HG03196 (cell line): ENCODE results near the gene EFCAB6.

Source experiments
- ATAC-seq: cut with Tn5 transposase; IDR thresholded peaks from one replicate; pipeline ENCODE4 v1.9.1; 2021; ENCODE audit not compliant: unreplicated experiment

The EFCAB6 gene

DNA sequence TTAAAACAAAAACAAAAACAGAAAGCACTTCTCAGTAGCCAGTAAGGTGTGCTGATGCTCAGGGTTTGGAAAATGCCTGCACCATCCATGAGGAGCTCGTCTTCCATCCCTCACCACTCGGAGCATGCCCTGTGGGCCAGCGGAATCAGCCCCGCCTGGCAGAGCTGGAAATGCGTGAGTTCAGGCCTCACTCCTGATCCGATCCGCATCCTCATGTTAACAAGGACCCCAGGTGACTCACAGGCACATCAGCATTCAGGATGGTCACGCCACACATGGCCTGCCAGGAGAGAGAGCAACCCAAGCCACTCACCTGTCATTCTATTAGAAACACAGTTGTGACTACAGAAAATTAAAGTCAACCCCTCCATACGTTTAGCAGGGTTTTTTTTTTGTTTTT, 211.8 kb downstream of the EFCAB6 start:
- ATAC-seq = no peak

DNA sequence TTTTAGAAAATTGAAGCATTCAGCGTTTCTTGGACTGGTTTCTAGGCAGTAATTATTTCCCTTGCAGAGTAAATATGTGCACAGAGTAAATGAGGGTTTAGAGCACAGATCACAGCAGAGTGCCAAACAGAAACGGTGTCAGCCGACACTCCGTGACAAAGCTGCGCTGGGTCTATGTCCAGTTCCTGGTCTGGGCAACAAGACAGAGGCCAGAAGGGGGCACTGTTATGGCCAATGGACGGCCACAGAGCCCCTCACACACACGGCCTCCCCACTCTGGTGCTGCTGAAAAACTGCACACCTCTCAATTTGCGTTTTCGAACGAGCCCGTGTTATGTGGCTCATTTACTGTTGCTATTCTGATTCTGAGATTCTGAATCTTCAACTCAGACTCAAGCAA, 219.6 kb downstream of the EFCAB6 start:
- ATAC-seq = no peak

- ATAC-seq = no peak
Measured at GRCh38 chr22:43591380-43591779, 220.7 kb downstream of the EFCAB6 start.

GRCh38 chr22:43587574-43587973, 224.5 kb downstream of the EFCAB6 start:
- no peak for ATAC-seq

- ATAC-seq = no peak
Measured at GRCh38 chr22:43583501-43583900, 228.6 kb downstream of the EFCAB6 start.

DNA sequence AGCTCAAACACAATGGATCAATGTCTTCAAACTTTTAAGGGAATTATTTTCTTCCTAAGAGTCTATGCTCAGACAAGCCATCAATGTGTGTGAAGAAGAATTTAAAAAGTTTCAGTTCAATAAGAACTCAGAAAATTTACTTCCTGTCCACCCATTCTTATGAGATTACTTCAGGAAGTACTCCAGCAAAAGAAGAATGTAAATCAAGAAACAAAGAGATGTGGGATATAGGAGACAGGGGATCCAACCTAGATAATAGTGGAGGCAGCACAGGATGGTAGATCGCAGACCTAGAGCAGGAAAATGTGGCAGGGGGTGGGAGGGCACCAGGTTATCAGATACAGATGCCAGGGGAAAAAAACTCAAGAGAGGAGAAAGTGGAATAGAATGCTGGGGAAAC, 229.7 kb downstream of the EFCAB6 start:
- no peak for ATAC-seq

DNA sequence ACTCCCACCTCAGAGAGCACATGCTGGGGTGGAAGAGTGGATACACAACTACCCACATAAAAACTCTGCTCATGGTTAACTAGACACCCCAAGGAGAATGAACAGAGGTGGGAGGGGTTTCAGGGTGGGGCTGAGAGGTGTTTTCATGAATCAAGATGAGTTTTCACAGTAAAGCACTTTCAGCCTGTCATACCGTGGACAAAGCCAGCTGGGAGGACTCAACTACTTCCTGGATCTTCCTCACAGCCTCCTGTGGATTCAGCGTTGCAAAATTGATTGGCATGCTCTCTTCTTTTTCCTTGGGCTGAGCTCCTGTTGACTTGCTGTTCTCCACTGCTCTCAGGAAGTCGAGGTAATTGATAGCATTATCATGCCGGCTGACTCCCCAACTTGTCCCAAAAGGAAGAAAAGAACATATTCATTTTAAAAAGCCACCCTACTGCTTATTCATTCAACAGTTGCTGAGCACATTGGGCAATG, 231.8 kb downstream of the EFCAB6 start:
- no peak for ATAC-seq

DNA sequence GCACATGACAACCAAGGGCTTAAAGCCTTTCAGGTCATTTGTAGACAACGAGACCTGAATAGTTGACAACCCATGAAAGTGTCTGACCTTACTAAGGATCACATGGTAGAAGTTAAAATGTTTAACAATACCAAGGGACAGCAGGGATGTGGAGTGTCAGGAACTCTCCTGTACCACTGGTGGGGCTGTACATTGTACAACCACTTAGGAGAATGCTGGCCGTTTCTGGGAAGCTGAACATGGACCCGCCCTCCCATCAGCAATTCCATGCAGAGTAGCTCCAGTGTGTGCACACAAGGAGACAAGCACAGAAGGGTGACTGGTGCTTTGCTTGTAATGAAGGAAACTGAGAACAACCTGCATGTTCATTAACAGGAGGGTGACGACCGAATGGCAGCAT, 237.4 kb downstream of the EFCAB6 start:
- no peak for ATAC-seq

DNA sequence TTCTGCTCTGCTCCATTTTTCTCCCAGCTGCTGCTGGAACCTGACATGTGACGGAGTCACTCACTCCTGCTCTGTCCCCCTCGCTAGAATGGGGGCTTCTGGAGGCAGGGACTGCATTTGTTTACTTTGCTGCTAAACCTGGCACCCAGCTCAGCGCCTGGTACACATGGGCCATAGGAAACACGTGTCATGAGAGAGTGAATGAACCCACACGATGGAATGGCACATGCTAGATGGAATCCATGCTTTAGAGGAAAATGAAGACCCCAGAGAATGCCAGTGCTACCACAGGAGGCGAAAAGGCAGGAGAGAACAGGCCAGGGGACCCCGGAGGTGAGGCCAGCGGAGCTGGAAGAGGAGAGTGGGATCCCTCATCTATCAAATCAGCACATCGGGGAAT, 239.4 kb downstream of the EFCAB6 start:
- no peak for ATAC-seq

DNA sequence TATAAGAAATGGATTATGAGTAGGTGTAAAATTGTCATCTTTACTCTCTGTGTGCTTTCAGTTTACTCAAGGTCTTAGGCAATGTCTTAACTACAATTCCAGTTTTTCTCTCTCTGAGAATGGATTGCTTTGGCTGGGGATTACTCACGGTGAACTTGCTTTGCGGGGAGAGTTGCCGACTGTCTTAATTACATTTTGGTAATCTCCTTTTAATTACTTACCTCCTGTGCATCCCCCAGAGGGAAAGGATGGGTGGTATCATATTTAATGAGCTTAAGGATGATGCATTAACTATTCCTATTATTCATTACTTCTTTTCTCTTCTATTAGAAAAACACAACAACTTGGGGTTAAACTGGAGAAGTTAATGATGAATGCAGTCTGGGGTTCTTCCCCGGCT, 240.9 kb downstream of the EFCAB6 start:
- no peak for ATAC-seq

DNA sequence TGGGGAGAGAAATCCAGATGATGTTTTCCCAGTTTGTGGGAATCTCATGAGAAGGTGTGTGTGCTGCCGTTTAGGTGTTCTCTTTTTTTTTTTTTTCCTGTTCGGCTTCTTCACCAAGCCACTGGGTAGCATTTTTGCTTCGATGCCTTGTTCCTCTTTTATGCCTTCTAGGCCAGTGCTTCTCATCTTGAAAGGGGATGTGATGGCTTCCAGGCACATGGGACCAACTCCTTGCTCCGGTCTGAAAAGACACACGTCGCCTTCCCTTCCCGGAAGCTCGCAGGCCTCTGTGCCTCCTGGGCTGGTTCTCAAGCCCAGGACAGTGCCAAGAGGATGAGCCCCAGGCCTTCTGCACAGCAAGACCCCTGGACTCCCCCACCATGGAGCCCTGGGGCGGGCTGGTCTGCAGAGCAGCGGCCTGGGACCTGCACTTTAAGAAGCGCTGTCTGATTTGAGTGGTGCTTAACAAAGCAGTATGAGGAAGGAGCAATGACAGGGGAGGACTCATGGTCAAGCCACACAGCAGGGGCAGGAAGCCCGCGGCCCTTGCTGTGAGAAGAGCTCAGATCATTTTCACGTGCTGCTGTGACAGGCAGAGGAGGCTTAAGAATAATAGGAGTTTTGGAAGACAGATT, 241.5 kb downstream of the EFCAB6 start:
- ATAC-seq = no peak

GRCh38 chr22:43569111-43569510, 243.0 kb downstream of the EFCAB6 start:
- no peak for ATAC-seq

- ATAC-seq = no peak
Measured at GRCh38 chr22:43567691-43568324, 244.3 kb downstream of the EFCAB6 start.

- no peak for ATAC-seq
Measured at GRCh38 chr22:43566561-43567332, 245.4 kb downstream of the EFCAB6 start.

- no peak for ATAC-seq
Measured at GRCh38 chr22:43566021-43566420, 246.1 kb downstream of the EFCAB6 start.

DNA sequence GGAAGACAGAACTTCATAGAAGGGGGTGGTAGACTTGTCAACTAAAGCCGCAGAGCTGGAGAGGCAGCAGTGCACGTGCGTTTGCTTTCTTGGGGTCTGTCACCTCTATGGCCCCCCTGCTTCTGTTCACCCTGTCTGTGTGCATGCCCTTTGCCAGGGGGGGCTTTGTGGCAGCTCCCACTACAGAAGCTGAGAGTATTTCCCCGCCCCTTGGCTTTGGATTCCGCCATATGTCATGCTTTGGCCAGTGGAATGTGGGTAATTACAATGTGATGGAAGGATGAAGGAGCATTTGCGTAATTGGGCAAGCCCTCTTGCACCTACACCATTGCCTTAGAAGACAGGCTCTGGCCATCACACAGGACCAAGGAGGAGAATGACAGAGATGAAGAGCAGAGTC, 247.2 kb downstream of the EFCAB6 start:
- no peak for ATAC-seq

- ATAC-seq = no peak
Measured at GRCh38 chr22:43563571-43563970, 248.5 kb downstream of the EFCAB6 start.

DNA sequence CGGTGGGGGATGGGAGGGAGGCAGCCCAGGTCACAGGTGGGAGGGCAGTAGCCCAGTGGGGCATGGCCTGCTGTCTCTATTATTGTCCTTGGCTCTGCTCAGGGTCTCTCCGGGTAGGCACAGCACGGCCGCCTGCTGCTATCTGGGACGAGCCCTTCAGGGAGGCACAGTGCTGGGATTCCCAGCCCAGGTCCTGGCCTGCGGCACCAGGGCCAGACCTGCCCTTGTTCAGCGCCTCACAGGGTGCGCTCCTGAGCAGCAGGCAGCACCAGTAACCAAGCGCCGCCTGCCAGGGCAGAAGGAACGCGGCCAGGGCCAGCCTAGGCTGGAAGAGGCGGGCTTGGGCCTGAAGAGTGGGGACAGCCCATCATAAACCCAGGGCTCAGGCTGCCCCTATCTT, 249.3 kb downstream of the EFCAB6 start:
- no peak for ATAC-seq

- ATAC-seq = no peak
Measured at GRCh38 chr22:43561415-43562178, 250.5 kb downstream of the EFCAB6 start.

- no peak for ATAC-seq
Measured at GRCh38 chr22:43560651-43561050, 251.5 kb downstream of the EFCAB6 start.
